ENCODE data around the gene PYGO2. TPM values are rescaled to one million over a fixed set of nuclear protein-coding genes. Genes with fewer than 3 reads are reported as not detected.
A peak's percentile ranks its signal among the peaks of the same experiment; 100 is the strongest.

Gene PYGO2
- 16.9 TPM for total RNA-seq
- long read RNA-seq, transcript PYGO2-202 (3 exons, 3,146 nt), result major isoform, 21 of 32 reads
- long read RNA-seq, partial matches to known transcripts, result 0 of 32 reads
- long read RNA-seq, other reads (novel, unspliced or antisense), result 10 of 32 reads

- DNase-seq (ENCODE audit: low spot score), result peak; percentile 94
- intact Hi-C loops (cut with DNase I), result loop anchor here (1.0 to 2.0 kb wide), 4 partner anchors 22 to 56 kb away; partner anchors contain the start of gene FLAD1
Observed at GRCh38 chr1:154961207-154962155, at the start of gene PYGO2. Gene PYGO2 (minus strand): TSS chr1:154961782. CDS start chr1:154961576, 206 bp downstream.

- DNase-seq (ENCODE audit: low spot score), result no peak
- intact Hi-C loops (cut with DNase I), result no loop called here
Observed at GRCh38 chr1:155011004-155011416, 49.4 kb upstream of the PYGO2 start.

- intact Hi-C loops (cut with DNase I), result no loop called here
- DNase-seq (ENCODE audit: low spot score), result no peak
Observed at GRCh38 chr1:155010211-155010918, 48.8 kb upstream of the PYGO2 start.

- no peak for DNase-seq (ENCODE audit: low spot score)
- intact Hi-C loops (cut with DNase I), result no loop called here
Observed at GRCh38 chr1:155009742-155010141, 48.2 kb upstream of the PYGO2 start.

GRCh38 chr1:155009221-155009711 is 47.7 kb upstream of the PYGO2 start:
- intact Hi-C loops (cut with DNase I), result no loop called here
- no peak for DNase-seq (ENCODE audit: low spot score)

GRCh38 chr1:155008015-155008941 is 46.7 kb upstream of the PYGO2 start:
- DNase-seq (ENCODE audit: low spot score), result no peak
- intact Hi-C loops (cut with DNase I), result no loop called here

GRCh38 chr1:155007251-155007828 is 45.8 kb upstream of the PYGO2 start:
- intact Hi-C loops (cut with DNase I), result no loop called here

GRCh38 chr1:155006601-155007101 is 45.1 kb upstream of the PYGO2 start:
- no peak for DNase-seq (ENCODE audit: low spot score)
- intact Hi-C loops (cut with DNase I), result no loop called here

More at GRCh38 chr1:155007251-155007828, 45.8 kb upstream of the PYGO2 start:
- peak; percentile 86 for DNase-seq (ENCODE audit: low spot score)

GRCh38 chr1:155005076-155006011 is 43.8 kb upstream of the PYGO2 start:
- intact Hi-C loops (cut with DNase I), result no loop called here
- peak; percentile 89 for DNase-seq (ENCODE audit: low spot score)

GRCh38 chr1:155004352-155005075 is 42.9 kb upstream of the PYGO2 start:
- no peak for DNase-seq (ENCODE audit: low spot score)
- intact Hi-C loops (cut with DNase I), result no loop called here

- intact Hi-C loops (cut with DNase I), result loop anchor here (2.0 kb wide), 1 partner anchor 47 kb away; the partner anchor contains the start of gene ADAM15
- DNase-seq (ENCODE audit: low spot score), result peak; percentile 90
Observed at GRCh38 chr1:155003766-155004351, 42.3 kb upstream of the PYGO2 start.

- intact Hi-C loops (cut with DNase I), result loop anchor here (2.0 kb wide), 1 partner anchor 48 kb away; the partner anchor contains the start of gene ADAM15
- no peak for DNase-seq (ENCODE audit: low spot score)
Observed at GRCh38 chr1:155003227-155003765, 41.7 kb upstream of the PYGO2 start.

GRCh38 chr1:155002464-155003226 is 41.1 kb upstream of the PYGO2 start, which contains the start of gene ZBTB7B:
Gene ZBTB7B (plus strand): TSS chr1:155002802. CDS start chr1:155014661, 11,859 bp downstream.
- intact Hi-C loops (cut with DNase I), result loop anchor here (2.0 kb wide), 1 partner anchor 48 kb away; the partner anchor contains the start of gene ADAM15
- DNase-seq (ENCODE audit: low spot score), result no peak

GRCh38 chr1:155001675-155002463 is 40.3 kb upstream of the PYGO2 start:
- intact Hi-C loops (cut with DNase I), result loop anchor here (2.0 kb wide), 4 partner anchors 15 to 443 kb away; partner anchors contain the start of genes ADAM15, CKS1B and UBE2Q1
- DNase-seq (ENCODE audit: low spot score), result peak; percentile 100

Measured in cardiac septum (tissue), 1 donor.